ENCODE results near the gene SCAF8.
"Not testable (repeated sequence)": the region's sequence is repeated elsewhere in the genome, so short reads cannot be mapped to it uniquely, and the experiment has no call there.

The SCAF8 gene

GRCh38 chr6:154737424-154737823, 4.2 kb downstream of the SCAF8 start:
- no peak for DNase-seq

- DNase-seq: no peak
These were observed 5.3 kb downstream of the SCAF8 start for GRCh38 chr6:154738551-154738961.

- DNase-seq: no peak
These were observed 7.4 kb downstream of the SCAF8 start for GRCh38 chr6:154740658-154741057.

GRCh38 chr6:154742891-154743290, 9.7 kb downstream of the SCAF8 start:
- DNase-seq: no peak

- not testable (repeated sequence) for DNase-seq
These were observed 11.0 kb downstream of the SCAF8 start for GRCh38 chr6:154744029-154744745.

GRCh38 chr6:154745243-154745642, 12.0 kb downstream of the SCAF8 start:
- DNase-seq: no peak

- DNase-seq: no peak
These were observed 16.1 kb downstream of the SCAF8 start for GRCh38 chr6:154749341-154749740.

GRCh38 chr6:154751011-154751800, 18.0 kb downstream of the SCAF8 start:
- DNase-seq: no peak

GRCh38 chr6:154752022-154752421, 18.8 kb downstream of the SCAF8 start:
- DNase-seq: no peak

- DNase-seq: no peak
These were observed 20.9 kb downstream of the SCAF8 start for GRCh38 chr6:154754152-154754551.

- DNase-seq: no peak
These were observed 24.3 kb downstream of the SCAF8 start for GRCh38 chr6:154757352-154758050.

GRCh38 chr6:154758125-154758524, 24.9 kb downstream of the SCAF8 start:
- no peak for DNase-seq

GRCh38 chr6:154763650-154764049, 30.4 kb downstream of the SCAF8 start:
- DNase-seq: no peak

- DNase-seq: no peak
These were observed 32.1 kb downstream of the SCAF8 start for GRCh38 chr6:154765273-154765672.

GRCh38 chr6:154766288-154766687, 33.1 kb downstream of the SCAF8 start:
- no peak for DNase-seq

- no peak for DNase-seq
These were observed 33.9 kb downstream of the SCAF8 start for GRCh38 chr6:154767003-154767723.

GRCh38 chr6:154768280-154768679, 35.1 kb downstream of the SCAF8 start:
- no peak for DNase-seq

GRCh38 chr6:154773610-154774089, 40.4 kb downstream of the SCAF8 start:
- DNase-seq: no peak

- not testable (repeated sequence) for DNase-seq
These were observed 45.9 kb downstream of the SCAF8 start for GRCh38 chr6:154779157-154779556.

GRCh38 chr6:154782193-154782592, 49.0 kb downstream of the SCAF8 start:
- DNase-seq: no peak

- no peak for DNase-seq
These were observed 50.0 kb downstream of the SCAF8 start for GRCh38 chr6:154783229-154783628.

GRCh38 chr6:154785075-154785474, 51.9 kb downstream of the SCAF8 start:
- DNase-seq: no peak

Measured in effector CD4-positive, alpha-beta T cell (primary cell).